ENCODE data around the gene TAS2R8.
"Not testable (repeated sequence)": the region's sequence is repeated elsewhere in the genome, so short reads cannot be mapped to it uniquely, and the experiment has no call there.

Gene TAS2R8, protein sequence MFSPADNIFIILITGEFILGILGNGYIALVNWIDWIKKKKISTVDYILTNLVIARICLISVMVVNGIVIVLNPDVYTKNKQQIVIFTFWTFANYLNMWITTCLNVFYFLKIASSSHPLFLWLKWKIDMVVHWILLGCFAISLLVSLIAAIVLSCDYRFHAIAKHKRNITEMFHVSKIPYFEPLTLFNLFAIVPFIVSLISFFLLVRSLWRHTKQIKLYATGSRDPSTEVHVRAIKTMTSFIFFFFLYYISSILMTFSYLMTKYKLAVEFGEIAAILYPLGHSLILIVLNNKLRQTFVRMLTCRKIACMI

GRCh38 chr12:10807186-10807585, at the start of gene TAS2R8:
Gene TAS2R8 (minus strand): TSS chr12:10807286. CDS start chr12:10806980, 306 bp downstream.
- no peak for DNase-seq

DNA sequence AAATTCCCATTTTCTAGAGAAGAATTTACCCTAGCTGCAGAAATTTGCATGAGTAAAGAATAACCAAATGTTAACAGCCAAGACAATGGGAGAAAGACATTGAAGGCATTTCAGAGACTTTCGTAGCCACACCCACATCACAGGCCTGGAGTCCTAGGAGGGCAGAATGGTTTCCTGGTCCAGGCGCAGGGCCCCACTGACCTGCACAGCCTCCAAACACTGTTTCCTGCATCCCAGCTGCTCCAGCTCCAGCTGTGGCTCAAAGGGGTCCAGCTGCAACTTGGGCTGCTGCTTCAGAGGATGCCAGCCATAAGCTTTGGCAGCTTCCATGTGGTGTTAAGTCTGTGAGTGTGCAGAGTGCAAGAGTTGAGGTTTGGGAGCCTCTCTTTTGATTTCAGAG, 48.7 kb upstream of the TAS2R8 start:
- no peak for DNase-seq

GRCh38 chr12:10853776-10854175, 46.7 kb upstream of the TAS2R8 start:
- no peak for DNase-seq

DNA sequence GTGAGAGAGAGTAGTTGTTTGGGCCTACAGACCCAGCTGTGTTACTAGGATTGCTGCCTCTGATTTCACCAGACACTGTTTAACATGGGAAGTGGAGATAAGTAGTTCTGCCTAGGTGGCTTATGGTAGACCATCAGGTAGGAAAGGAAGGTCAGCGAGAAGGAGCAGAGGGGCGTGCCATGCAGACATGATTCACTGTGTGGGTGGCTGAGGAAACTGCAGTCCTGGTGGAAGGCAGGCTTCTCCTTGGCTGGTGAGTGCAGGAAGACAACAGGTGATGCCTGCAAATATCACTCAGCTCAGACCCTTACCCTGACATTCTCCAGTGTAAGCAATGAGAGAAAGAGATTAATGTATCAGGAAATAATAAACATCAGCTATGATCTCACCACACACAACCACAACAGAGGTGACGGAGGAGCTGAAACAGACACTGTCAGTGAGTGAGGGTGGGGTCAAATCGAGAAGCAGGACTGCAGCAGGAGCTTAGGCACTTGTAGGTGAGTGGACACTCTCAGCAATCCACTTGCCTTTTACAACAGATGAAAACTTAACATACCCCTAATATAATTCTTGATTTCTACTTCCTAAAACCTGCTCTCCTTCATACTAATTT, 44.3 kb upstream of the TAS2R8 start:
- no peak for DNase-seq

GRCh38 chr12:10849425-10849878, 42.4 kb upstream of the TAS2R8 start, which contains the start of gene PRR4:
Gene PRR4 (minus strand): TSS chr12:10849475. CDS start chr12:10849437, 38 bp downstream.
- DNase-seq = no peak

DNA sequence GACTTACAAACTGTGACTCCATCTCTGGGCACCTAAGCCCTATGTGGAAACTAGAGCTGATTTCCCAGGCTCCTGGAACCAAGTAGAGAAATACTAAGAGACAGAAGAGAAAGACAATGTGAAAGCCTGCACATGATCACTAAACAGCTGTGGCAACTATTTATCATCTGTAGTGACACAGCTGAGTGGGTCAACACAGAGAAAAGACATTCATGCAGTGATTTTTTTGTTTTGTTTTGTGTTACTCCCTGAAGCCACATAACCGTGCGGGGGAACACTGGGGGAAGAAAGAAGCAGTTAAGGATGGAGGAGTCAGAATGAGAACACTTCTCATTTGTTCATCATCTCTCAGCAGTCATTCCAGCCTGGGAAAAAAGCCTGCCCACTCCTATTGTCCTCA, 40.7 kb upstream of the TAS2R8 start:
- no peak for DNase-seq

DNA sequence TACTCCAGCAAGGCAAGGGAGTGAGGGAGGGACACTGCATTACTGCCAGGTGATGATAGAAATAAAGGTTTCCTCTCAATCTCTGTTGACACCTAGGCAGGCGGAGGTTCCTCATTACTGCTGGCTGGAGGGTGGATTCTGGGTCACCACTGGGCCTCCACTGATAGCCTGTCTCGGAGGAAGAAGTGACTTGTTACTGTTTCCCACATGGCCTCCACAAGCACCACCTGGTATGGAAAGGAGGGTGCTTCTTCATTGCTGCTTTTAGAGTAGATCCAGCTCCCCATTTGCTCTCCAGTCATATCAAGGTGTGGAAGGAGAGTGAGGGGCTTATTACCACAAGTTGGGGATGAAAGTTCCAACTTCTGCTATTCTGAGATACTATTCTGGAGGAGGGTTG, 35.8 kb upstream of the TAS2R8 start:
- no peak for DNase-seq

DNA sequence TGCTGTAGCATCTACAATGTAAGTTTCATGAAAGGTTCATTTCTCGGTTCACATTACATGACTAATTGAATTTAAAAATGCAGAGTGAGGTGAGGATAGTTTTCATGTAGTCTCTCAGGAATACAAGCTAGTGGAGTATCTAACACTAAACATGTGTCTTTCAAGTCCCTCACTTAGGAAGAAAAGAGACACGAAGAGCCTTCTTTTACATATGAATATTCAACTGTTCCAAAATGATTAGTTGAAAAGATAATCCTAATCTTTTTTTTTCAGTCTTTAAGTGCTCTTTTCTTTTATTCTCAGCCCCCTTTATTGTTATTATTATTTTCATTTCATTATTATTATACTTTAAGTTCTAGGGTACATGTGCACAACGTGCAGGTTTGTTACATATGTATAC, 31.4 kb upstream of the TAS2R8 start:
- no peak for DNase-seq

GRCh38 chr12:10829994-10830393, 22.9 kb upstream of the TAS2R8 start:
- no peak for DNase-seq

DNA sequence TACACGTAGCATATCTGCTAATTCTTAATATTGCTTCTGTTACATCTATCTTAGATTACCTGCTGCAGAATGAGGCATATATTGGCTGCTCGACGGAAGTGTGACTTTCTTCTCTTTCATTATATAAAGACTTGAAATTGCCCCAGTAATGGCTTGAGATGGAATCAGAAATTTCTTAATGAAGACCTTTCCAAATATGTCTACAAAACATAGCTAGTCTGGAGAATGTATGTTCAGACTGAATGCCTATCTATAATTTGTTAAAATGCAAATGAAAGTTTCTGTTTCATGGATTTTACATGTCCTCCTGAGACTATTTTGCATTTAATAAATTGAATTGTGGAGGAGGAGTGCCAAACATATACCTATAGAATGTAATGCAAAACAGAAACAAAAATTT, 19.2 kb upstream of the TAS2R8 start, which contains the start of gene TAS2R10:
Gene TAS2R10 (minus strand): TSS at position 101 of the 400 bp plus-strand sequence. CDS start 89 bp downstream, at position 12.
- DNase-seq = no peak

GRCh38 chr12:10824957-10825356, 17.9 kb upstream of the TAS2R8 start:
- DNase-seq = no peak

- DNase-seq = no peak
Measured at GRCh38 chr12:10811883-10812536, 4.9 kb upstream of the TAS2R8 start.

DNA sequence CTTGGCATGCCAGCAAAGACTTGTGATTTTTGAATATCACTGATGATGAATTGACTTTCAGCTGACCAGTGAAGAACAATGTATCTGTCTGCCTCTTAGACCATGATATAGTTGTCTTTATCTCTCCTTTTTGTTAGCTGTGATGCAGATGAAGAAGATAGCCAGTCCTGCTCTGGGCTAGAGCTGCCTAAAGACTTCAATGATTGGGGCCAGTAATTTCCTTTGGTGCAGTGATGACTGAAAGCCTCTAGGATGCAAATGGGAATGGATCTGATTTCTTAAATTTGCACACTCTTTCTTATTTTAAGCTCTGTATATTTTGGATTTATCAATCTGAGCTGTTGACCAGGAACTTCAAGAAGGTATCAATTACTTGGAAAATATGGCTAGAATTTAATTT, 3.0 kb upstream of the TAS2R8 start, which contains the start of gene TAS2R9:
Gene TAS2R9 (minus strand): TSS at position 101 of the 400 bp plus-strand sequence. CDS start 93 bp downstream, at position 8.
- DNase-seq = no peak

GRCh38 chr12:10802587-10802986, 4.5 kb downstream of the TAS2R8 start, which contains the start of gene TAS2R7:
Gene TAS2R7 (minus strand): TSS chr12:10802627. CDS start chr12:10802570, 57 bp downstream.
- DNase-seq = no peak

DNA sequence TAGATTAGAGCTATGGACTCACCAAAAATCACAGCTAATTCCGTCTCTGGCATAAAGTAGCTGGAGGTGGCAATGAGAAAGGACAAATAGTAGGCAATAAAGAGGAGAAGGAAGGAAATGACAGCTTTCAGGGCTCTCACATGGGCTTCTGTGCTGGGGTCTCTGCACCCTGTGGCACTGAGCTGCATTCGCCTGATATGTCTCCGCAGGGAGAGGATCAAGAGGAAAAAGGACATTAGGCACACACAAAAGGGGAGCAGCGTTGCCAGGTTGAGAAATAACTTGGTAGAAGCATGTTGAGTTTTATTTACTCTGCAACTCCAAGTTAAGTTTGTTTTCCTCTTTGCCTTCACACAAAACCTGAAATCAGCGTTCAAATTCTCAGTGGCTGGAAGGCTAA, 5.3 kb downstream of the TAS2R8 start:
- no peak for DNase-seq

DNA sequence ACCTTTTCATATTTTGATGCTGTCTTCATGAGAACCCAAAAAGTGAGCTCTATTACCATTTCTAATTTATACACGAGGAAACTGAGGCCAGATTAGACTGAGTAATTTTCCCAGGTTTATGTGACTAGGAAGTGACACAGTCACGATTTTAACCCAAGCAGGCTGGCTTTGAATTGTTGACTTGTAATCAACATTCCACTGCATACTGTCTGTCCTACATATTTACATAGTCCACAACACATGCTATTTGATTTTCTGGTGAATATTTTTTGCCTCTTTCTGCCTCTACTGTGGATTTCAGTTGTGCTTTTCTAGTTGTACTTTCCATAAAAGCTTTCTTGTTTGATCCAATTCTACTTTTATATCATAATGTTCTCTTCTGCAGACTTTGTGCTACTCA, 12.9 kb downstream of the TAS2R8 start:
- DNase-seq = no peak

DNA sequence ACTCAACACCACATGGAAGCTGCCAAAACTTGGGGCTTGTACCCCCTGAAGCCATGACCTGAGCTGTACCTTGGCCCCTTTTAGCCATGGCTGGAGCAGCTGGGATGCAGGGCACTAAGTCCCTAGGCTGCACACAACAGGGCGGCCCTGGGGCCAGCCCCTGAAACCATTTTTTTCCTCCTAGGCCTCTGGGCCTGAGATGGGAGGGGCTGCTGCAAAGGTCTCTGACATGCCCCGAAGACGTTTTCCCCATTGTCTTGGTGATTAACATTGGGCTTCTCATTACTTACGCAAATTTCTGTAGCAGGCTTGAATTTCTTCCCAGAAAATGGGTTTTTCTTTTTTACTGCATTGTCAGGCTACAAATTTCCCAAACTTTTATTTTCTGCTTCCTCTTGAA, 15.3 kb downstream of the TAS2R8 start:
- DNase-seq = not testable (repeated sequence)

GRCh38 chr12:10783252-10783651, 23.8 kb downstream of the TAS2R8 start:
- DNase-seq = no peak

GRCh38 chr12:10779103-10779502, 28.0 kb downstream of the TAS2R8 start:
- DNase-seq = no peak

DNA sequence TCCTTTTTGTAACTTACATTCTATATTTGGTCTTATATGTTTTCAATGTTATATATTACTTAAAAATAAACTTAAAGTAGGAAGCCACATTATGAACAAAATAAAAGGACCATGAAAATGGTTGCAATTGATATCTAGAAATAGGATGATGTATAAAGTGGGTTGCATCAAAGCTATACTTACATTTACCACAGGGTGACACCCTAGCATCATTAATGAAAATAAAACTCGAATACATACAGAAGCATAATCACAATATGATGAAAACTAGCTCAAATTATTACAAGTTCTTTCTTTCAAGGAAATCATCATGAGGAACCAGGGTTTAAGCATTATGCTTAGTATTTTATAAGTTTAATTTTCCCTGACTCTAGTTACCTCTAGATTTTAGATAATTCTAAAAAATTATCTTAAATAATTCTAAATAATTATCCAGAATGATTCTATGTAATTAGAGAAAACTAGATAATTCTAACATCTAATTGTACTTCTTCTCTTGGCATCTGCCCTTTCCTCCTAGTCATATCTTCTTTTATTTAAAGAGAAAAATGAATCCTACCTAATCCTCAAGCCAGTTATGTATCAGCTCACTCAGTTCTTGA, 35.9 kb downstream of the TAS2R8 start:
- no peak for DNase-seq

GRCh38 chr12:10759657-10760056, 47.4 kb downstream of the TAS2R8 start:
- no peak for DNase-seq

DNA sequence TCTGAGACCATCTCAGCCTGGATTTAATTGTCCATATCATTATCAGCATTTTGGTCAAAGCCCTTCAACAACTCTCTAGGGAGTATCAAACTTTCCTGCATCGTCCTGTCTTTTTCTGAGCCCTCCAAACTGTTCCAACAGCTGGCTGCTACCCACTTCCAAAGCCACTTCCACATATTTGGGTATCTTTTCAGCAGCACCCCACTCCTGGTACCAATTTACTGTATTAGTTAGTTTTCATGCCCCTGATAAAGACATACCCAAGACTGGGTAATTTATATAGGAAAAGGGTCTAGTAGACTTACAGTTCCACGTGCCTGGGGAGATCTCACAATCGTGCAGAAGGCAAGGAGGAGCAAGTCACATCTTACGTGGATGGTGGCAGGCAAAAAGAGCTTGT, 50.9 kb downstream of the TAS2R8 start:
- no peak for DNase-seq

All from activated CD4-positive, alpha-beta T cell treated with anti-CD3 and anti-CD28 coated beads for 48 hours (primary cell).